HepG2 (cell line): Measurements from ENCODE around the gene CTNNBL1. TPM values are rescaled to one million over a fixed set of nuclear protein-coding genes. Genes with fewer than 3 reads are reported as not detected.

Source experiments
- ATF7-NPFF ChIP-seq: sonication (generic); formaldehyde crosslinking; IDR thresholded peaks from 2 replicates; pipeline ENCODE4 v1.8.1; 2023; ENCODE audit warnings: mild to moderate bottlenecking, low read depth, missing genetic modification reagents, moderate library complexity
- ESRRA ChIP-seq: sonication (generic); formaldehyde crosslinking; IDR thresholded peaks from 2 replicates; pipeline ENCODE4 v1.5.1; 2020; ENCODE audit warnings: mild to moderate bottlenecking, low read depth, missing genetic modification reagents
- FOXO4 ChIP-seq: sonication (generic); formaldehyde crosslinking; conservative IDR thresholded peaks from 2 replicates; pipeline ENCODE4 v1.8.1; 2023; ENCODE audit warnings: missing genetic modification reagents
- KAT2B ChIP-seq: fragments of 150-350 bp; IDR thresholded peaks from 2 replicates; pipeline ENCODE4 v1.6.1; 2014; ENCODE audit warnings: low read depth, low read length, borderline replicate concordance
- MED13 ChIP-seq: sonication (generic); formaldehyde crosslinking; IDR thresholded peaks from 2 replicates; pipeline ENCODE4 v1.5.0; 2020; ENCODE audit warnings: missing genetic modification reagents
- NR2F6 ChIP-seq, 2 experiments: IDR thresholded peaks; 2 replicates each; pipeline ENCODE4 v1.6.1; 2016; ENCODE audit warnings: antibody characterized with exemption in 1 of 2, mild to moderate bottlenecking in 1 of 2
- RNF2 ChIP-seq: fragments of 450-650 bp; conservative IDR thresholded peaks from 2 replicates; pipeline ENCODE4 v1.6.1; 2016; ENCODE audit warnings: low read depth
- SAFB2 ChIP-seq: sonication (generic); formaldehyde crosslinking; IDR thresholded peaks from 2 replicates; pipeline ENCODE4 v1.5.1; 2020; ENCODE audit warnings: missing genetic modification reagents, low read depth, mild to moderate bottlenecking, borderline replicate concordance
- SP4 ChIP-seq: sonication (generic); formaldehyde crosslinking; IDR thresholded peaks from 2 replicates; pipeline ENCODE4 v1.8.1; 2023; ENCODE audit warnings: mild to moderate bottlenecking, missing genetic modification reagents
- SRSF1 ChIP-seq: fragments of 200-400 bp; formaldehyde crosslinking; optimal IDR thresholded peaks from 2 replicates; pipeline ENCODE3; 2017; ENCODE audit warnings: mild to moderate bottlenecking, low read depth, low read length, moderate library complexity
- TFDP2 ChIP-seq: sonication (generic); formaldehyde crosslinking; IDR thresholded peaks from 2 replicates; pipeline ENCODE4 v1.4.0; 2020; ENCODE audit warnings: missing genetic modification reagents
- ZC3H4 ChIP-seq: sonication (generic); formaldehyde crosslinking; IDR thresholded peaks from 2 replicates; pipeline ENCODE4 v1.4.0; 2020; ENCODE audit warnings: missing genetic modification reagents, borderline replicate concordance
- ZGPAT ChIP-seq: IDR thresholded peaks from 2 replicates; pipeline ENCODE4 v1.6.1; 2016; ENCODE audit warnings: mild to moderate bottlenecking
- ZHX2 ChIP-seq, 2 experiments: sonication (generic) in 1 of 2; formaldehyde crosslinking in 1 of 2; IDR thresholded peaks; 2 replicates each; pipeline versions ENCODE4 v1.6.1 to v1.9.0; 2014 to 2022; ENCODE audit warnings: antibody characterized with exemption in 1 of 2, borderline replicate concordance in 1 of 2, inconsistent platforms in 1 of 2, low read depth in 1 of 2, missing genetic modification reagents in 1 of 2
- ZNF629 ChIP-seq: sonication (generic); formaldehyde crosslinking; conservative IDR thresholded peaks from 2 replicates; pipeline ENCODE4 v1.5.0; 2020; ENCODE audit warnings: missing genetic modification reagents
- polyA plus RNA-seq, 8 experiments: library from polyadenylated mRNA; depleted of rRNA in 3 of 8; stranded (reverse) in 7 of 8; unstranded in 1 of 8; fragments of >200 nt; fragmentation: Illumina TruSeq in 4 of 8; extraction: Trizol in 4 of 8; gene quantifications; 2 replicates each; pipeline versions ENCODE4 v1.2.1 to v1.2.3, GENCODE V29; 2011 to 2016; ENCODE audit warnings: low read depth in 4 of 8, missing spikeins in 1 of 8, mixed read lengths in 1 of 8; ENCODE audit not compliant: insufficient read depth in 1 of 8
- total RNA-seq, 5 experiments: library from RNA; depleted of rRNA; stranded (reverse); fragments of >200 nt; fragmentation: Illumina TruSeq; extraction: Trizol; gene quantifications; 2 replicates each; pipeline ENCODE4 v1.2.3, GENCODE V29; 2016; ENCODE audit warnings: low read depth in 1 of 5
- TF ChIP-seq, protein P1 (sequence below): conservative IDR thresholded peaks from 2 replicates; pipeline ENCODE4 v1.6.1; 2018; ENCODE audit warnings: missing genetic modification reagents
- TF ChIP-seq, protein P2 (sequence below): sonication (generic); formaldehyde crosslinking; IDR thresholded peaks from 2 replicates; pipeline ENCODE4 v1.8.1; 2023; ENCODE audit warnings: mild to moderate bottlenecking, inconsistent platforms, moderate library complexity, missing genetic modification reagents, borderline replicate concordance

Gene CTNNBL1
- total and polyA plus RNA-seq, 2 of the 13 experiments (the other 11 are each of a cell fraction or from before 2014, with no cell fraction given), result 49.3 to 94.6 TPM

DNA sequence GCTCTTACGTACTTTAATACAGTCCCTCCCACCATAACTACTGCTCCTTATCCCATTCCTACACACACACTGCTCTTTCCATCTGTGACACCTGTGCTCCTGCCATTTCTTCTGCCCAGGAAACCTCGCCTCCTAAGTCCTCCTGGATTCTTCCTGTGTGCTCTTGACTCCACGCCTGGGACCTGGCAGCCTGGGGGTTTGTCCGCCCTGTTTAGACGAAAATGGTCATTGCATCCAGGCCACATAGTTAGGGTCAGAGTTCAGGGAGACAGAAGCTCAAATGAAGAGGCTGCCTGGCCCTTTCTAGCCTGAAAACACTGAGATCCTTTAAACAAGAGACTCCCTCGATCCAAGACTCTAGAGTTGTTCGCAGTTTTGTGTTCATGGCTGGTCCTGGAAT lies 17.4 kb upstream of the CTNNBL1 start (continued):
- TF ChIP-seq ZHX2 (IDR thresholded peaks at IDR 0.05; ENCODE audit: low read depth) (no peak), ZHX2 (CRISPR knock-in tag; IDR thresholded peaks at IDR 0.05; ENCODE audit: borderline replicate concordance) (no peak), ESRRA (CRISPR knock-in tag) (no peak), FOXO4 (no peak), ZGPAT (CRISPR knock-in tag) (no peak), KAT2B (no peak), MED13 (CRISPR knock-in tag) (no peak), ZC3H4 (CRISPR knock-in tag) (no peak), NR2F6 (IDR thresholded peaks at IDR 0.05) (0 out of 2 replicates have a peak, but pooled peaks have one; percentile 30), NR2F6 (CRISPR knock-in tag; IDR thresholded peaks at IDR 0.05) (peak; percentile 43; the same call in 1 of the 2 replicates), ATF7-NPFF (CRISPR knock-in tag) (no peak), SP4 (peak; percentile 41; the same call in 1 of the 2 replicates), ZNF629 (CRISPR knock-in tag) (no peak), TFDP2 (CRISPR knock-in tag) (no peak), RNF2 (no peak), SRSF1 (no peak), SAFB2 (CRISPR knock-in tag) (no peak)
- TF ChIP-seq, protein P1, sequence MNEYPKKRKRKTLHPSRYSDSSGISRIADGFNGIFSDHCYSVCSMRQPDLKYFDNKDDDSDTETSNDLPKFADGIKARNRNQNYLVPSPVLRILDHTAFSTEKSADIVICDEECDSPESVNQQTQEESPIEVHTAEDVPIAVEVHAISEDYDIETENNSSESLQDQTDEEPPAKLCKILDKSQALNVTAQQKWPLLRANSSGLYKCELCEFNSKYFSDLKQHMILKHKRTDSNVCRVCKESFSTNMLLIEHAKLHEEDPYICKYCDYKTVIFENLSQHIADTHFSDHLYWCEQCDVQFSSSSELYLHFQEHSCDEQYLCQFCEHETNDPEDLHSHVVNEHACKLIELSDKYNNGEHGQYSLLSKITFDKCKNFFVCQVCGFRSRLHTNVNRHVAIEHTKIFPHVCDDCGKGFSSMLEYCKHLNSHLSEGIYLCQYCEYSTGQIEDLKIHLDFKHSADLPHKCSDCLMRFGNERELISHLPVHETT, result no peak
- TF ChIP-seq, protein P2, sequence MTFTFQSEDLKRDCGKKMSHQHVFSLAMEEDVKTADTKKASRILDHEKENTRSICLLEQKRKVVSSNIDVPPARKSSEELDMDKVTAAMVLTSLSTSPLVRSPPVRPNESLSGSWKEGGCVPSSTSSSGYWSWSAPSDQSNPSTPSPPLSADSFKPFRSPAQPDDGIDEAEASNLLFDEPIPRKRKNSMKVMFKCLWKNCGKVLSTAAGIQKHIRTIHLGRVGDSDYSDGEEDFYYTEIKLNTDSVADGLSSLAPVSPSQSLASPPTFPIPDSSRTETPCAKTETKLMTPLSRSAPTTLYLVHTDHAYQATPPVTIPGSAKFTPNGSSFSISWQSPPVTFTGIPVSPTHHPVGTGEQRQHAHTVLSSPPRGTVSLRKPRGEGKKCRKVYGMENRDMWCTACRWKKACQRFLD, result no peak
